Left lung (tissue), 10 donors: ENCODE measurements around the gene GALNT15. TPM values are rescaled to one million over a fixed set of nuclear protein-coding genes. Genes with fewer than 3 reads are reported as not detected.
A peak's percentile ranks its signal among the peaks of the same experiment; 100 is the strongest.

Experiments
- ATAC-seq: fragments of 200-7000 bp; cut with Tn5 transposase; one replicate; pipeline ENCODE4 v1.9.1; 2020; ENCODE audit warnings: moderate library complexity
- DNase-seq, 4 donors: peaks; one replicate each; pipeline ENCODE4 v3.0.0-alpha.2; 2013 to 2020
- H3K27ac ChIP-seq, 2 donors: fragments of 200-600 bp; sonication (generic) in 1 of 2; one replicate each; pipeline versions ENCODE4 v1.5.0 to v1.8.0; 2020 to 2021
- H3K27me3 ChIP-seq, 2 donors: fragments of 200-600 bp; sonication (generic) in 1 of 2; one replicate each; pipeline versions ENCODE4 v1.5.0 to v1.8.0; 2020 to 2021
- H3K36me3 ChIP-seq, 2 donors: fragments of 200-600 bp; sonication (generic) in 1 of 2; one replicate each; pipeline versions ENCODE4 v1.5.0 to v1.8.0; 2020 to 2021
- H3K4me1 ChIP-seq, 2 donors: fragments of 200-600 bp; one replicate each; pipeline ENCODE4 v1.8.0; 2021
- H3K4me3 ChIP-seq, 2 donors: fragments of 200-600 bp; sonication (generic) in 1 of 2; one replicate each; pipeline versions ENCODE4 v1.5.0 to v1.8.0; 2020 to 2021; ENCODE audit warnings: mild to moderate bottlenecking in 1 of 2
- H3K9me3 ChIP-seq, 2 donors: fragments of 200-600 bp; sonication (generic) in 1 of 2; one replicate each; pipeline versions ENCODE4 v1.5.0 to v1.8.0; 2020 to 2021
- intact Hi-C, 2 donors: fragments of 100-400 bp; cut with DNase I; formaldehyde crosslinking; loops; one replicate each; pipeline versions ENCODE4 v1.11.2 to v1.14.2; 2022
- polyA plus RNA-seq, 6 donors: library from polyadenylated mRNA; unstranded; fragments of 120-200 nt; gene quantifications; one replicate each; pipeline ENCODE4 v1.2.1, GENCODE V29; 2013; ENCODE audit not compliant: insufficient read length in 6 of 6
- total RNA-seq, 2 donors: library from RNA; stranded (reverse); fragmentation: NEBNext Ultra II Directional; extraction: Animal tissue kit (Norgen Biotek cat#: 25700); gene quantifications; one replicate each; pipeline ENCODE4 v1.2.1, GENCODE V29; 2021
- TF ChIP-seq, protein P1 (sequence below), 2 donors: fragments of 200-600 bp; sonication (generic) in 1 of 2; IDR thresholded peaks; one replicate each; pipeline versions ENCODE4 v1.5.0 to v1.8.0; 2021; ENCODE audit warnings: antibody characterized with exemption in 2 of 2
- donor health status: DM: no; HTN: yes; CAD: no.
- donor health status: DM: no; HTN: no; CAD: no.

GALNT15 gene
- total and polyA plus RNA-seq, 8 donors = 0.98 to 4.5 (median 1.9) TPM

DNA sequence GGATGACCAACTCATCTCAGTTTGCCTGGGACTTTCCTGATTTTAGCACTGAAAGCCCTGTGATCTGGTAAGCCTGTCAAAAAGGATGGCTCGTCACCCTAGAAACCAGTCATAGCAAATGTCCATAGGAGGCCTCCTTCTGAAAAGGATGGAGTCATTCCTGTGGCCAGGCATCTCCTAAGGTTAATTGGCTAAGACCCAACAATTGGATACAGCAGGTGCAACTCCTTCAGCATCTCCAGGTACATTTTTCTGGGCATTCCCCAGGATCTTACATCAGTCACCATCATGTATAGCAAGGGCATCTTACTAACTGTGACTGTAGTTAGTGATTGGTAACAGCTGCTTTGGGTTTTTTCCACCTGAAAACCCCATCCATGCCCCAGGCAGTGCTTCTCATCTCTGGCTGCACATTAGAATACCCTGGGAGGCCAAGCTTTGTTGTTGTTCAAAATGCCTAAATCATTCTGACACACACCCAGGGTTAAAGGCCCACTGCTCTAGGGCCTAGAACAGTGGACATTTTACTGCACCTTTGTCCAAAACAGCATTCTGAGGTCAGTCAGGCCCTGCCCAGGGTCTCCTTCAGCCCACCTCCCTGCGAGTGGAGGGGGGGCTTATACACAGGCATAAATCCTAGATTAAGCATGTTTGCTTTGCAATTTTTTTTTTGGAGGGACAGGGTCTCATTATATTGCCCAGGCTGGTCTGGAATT lies 28.3 kb upstream of the GALNT15 start:
- H3K36me3 ChIP-seq = no peaks in the 10 kb centered on the region
- H3K4me3 ChIP-seq = no peak overlapping the region
- H3K27ac ChIP-seq = no peak overlapping the region
- DNase-seq = no peak
- no peak for ATAC-seq
- peaks cover 0 to 3% of the 10 kb centered on the region in 2 donors for H3K9me3 ChIP-seq
- intact Hi-C loops = no loop called here
- TF ChIP-seq, protein P1, sequence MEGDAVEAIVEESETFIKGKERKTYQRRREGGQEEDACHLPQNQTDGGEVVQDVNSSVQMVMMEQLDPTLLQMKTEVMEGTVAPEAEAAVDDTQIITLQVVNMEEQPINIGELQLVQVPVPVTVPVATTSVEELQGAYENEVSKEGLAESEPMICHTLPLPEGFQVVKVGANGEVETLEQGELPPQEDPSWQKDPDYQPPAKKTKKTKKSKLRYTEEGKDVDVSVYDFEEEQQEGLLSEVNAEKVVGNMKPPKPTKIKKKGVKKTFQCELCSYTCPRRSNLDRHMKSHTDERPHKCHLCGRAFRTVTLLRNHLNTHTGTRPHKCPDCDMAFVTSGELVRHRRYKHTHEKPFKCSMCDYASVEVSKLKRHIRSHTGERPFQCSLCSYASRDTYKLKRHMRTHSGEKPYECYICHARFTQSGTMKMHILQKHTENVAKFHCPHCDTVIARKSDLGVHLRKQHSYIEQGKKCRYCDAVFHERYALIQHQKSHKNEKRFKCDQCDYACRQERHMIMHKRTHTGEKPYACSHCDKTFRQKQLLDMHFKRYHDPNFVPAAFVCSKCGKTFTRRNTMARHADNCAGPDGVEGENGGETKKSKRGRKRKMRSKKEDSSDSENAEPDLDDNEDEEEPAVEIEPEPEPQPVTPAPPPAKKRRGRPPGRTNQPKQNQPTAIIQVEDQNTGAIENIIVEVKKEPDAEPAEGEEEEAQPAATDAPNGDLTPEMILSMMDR (IDR thresholded peaks at IDR 0.05) = no peak
- H3K4me1 ChIP-seq = no peaks in the 10 kb centered on the region
- H3K27me3 ChIP-seq = no peaks in the 10 kb centered on the region

DNA sequence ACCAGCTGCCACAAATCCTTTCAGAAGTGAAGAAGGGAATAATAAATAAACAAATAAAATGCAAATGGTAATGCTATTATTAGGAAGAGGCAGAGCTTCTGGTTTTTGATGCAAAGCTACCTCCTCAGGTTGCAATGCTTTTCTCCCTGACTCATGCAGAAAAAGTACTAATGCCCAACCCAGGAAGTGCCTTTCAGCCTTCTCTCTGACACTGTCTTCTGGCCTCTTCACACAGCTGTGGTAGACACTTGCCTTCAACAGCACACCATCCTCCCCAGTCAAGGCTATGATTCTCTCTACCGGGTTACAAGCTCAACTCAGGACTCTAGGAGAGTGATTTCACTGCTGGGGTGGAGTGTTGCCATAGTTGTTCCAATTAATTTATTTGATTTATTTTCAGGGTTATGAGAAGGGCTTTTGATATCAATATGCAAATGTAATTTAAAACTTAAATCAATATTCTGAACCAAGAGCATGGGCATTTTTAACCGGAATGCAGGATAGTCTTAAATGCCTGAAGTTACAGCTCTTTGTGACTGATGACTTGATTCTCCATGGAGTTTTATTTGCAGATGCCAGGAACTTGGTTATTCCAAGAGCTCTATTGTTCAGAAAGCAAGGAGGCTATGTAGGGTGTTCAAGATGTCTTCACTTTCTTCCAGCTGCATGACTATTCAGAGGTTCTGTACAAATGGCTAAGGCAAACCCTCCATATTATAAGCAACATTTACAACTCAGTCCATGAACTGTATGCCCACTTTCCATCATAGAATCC lies 27.1 kb upstream of the GALNT15 start:
- DNase-seq (no peak), ATAC-seq (no peak)
- Histone ChIP-seq H3K36me3 (no peaks in the 10 kb centered on the region), H3K27me3 (no peaks in the 10 kb centered on the region), H3K9me3 (peaks cover 0 to 3% of the 10 kb centered on the region in 2 donors), H3K4me3 (no peak overlapping the region), H3K27ac (no peak overlapping the region), H3K4me1 (no peaks in the 10 kb centered on the region)
- TF ChIP-seq, protein P1 (IDR thresholded peaks at IDR 0.05) = no peak
- intact Hi-C loops = no loop called here

DNA sequence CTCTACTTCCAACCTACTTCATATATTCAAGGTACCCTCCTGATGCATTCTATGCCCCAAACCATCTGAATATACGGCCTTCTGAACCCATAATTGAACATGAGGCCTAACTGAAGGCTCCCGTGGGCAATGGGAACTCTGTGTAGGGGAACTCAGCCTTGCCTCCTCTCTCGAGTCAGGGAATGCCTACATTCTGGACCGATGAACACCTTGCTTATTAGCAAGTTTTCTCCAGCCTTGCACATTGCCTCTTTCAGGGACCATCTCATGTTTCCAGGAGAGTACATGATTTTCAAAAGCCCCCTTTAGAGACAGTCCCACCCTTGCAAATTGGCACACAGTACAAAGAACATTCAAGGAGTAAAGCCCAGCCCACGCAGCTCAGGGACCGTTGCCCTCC lies 26.3 kb upstream of the GALNT15 start:
- TF ChIP-seq, protein P1 (IDR thresholded peaks at IDR 0.05) = no peak
- Histone ChIP-seq H3K4me1 (no peaks in the 10 kb centered on the region), H3K4me3 (no peak overlapping the region), H3K36me3 (no peaks in the 10 kb centered on the region), H3K9me3 (peaks cover 0 to 11% of the 10 kb centered on the region in 2 donors), H3K27me3 (no peaks in the 10 kb centered on the region), H3K27ac (no peak overlapping the region)
- ATAC-seq = no peak
- DNase-seq = no peak
- intact Hi-C loops = no loop called here

DNA sequence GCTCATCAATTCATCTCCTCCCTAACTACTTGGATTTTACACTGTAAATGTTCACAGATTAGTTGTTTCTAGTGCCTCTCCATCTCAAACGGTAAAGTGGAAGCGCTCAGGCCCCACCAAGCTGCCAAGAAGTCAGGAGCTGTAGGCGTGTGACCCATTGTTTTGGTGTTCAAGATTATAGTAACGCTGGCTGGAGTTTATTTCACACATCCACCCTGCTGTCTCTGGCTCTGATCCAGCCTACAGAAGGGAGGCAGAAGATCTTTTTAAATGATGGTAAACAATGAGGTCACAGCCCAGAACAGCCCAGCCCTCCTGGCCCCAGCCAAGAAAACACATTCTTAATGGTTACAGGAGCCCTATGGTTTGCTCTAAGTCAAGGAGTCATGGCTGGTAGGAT lies 25.7 kb upstream of the GALNT15 start:
- Histone ChIP-seq H3K27me3 (no peaks in the 10 kb centered on the region), H3K27ac (no peak overlapping the region), H3K4me1 (no peaks in the 10 kb centered on the region), H3K4me3 (no peak overlapping the region), H3K36me3 (no peaks in the 10 kb centered on the region), H3K9me3 (peaks cover 0 to 12% of the 10 kb centered on the region in 2 donors)
- ATAC-seq = peak; percentile 77
- TF ChIP-seq, protein P1 (IDR thresholded peaks at IDR 0.05) = no peak
- intact Hi-C loops = no loop called here
- DNase-seq = peak in 3 of 4 donors; percentile 59 to 81 (median 70)

DNA sequence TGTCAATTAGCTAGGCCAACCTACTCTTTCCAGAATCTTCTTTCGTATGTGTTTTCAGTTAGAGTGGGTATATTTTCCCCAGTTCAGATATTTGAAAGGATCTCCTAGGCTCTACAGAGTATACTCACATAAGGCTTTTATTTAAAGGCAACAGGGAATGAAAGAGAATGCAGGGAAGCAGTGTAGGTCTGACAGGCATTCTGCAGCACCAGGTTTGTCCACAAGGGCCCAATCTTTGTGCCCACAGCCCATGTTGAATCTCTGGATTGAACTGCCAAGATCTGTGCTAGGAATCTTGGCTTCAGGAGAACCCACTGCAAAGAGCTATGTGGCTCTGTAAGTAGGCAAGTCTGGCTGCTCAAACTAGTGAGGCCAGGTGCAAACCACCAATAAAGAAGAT lies 24.2 kb upstream of the GALNT15 start:
- H3K27ac ChIP-seq = no peak overlapping the region
- intact Hi-C loops = no loop called here
- no peak overlapping the region for H3K4me3 ChIP-seq
- H3K9me3 ChIP-seq = peaks cover 0 to 11% of the 10 kb centered on the region in 2 donors
- no peaks in the 10 kb centered on the region for H3K4me1 ChIP-seq
- no peak for DNase-seq
- no peaks in the 10 kb centered on the region for H3K27me3 ChIP-seq
- no peak for ATAC-seq
- no peaks in the 10 kb centered on the region for H3K36me3 ChIP-seq
- TF ChIP-seq, protein P1 (IDR thresholded peaks at IDR 0.05) = no peak
